Breast epithelium (tissue), 3 donors: ENCODE data around the gene HMHB1.

Experiments
- POLR2A ChIP-seq: fragments of 450-650 bp; IDR thresholded peaks from one replicate; pipeline ENCODE4 v1.6.1; 2016; ENCODE audit warnings: antibody characterized with exemption, mild to moderate bottlenecking, moderate library complexity
- POLR2AphosphoS5 ChIP-seq, 3 donors: sonication (generic); formaldehyde crosslinking; IDR thresholded peaks; one replicate each; pipeline ENCODE4 v1.6.1; 2017; ENCODE audit warnings: antibody characterized with exemption in 3 of 3
- TF ChIP-seq, protein P1 (sequence below), 3 donors: fragments of 450-650 bp; IDR thresholded peaks; one replicate each; pipeline ENCODE4 v1.5.1; 2016 to 2017; ENCODE audit warnings: antibody characterized with exemption in 3 of 3, mild to moderate bottlenecking in 3 of 3, moderate library complexity in 3 of 3

GRCh38 chr5:143769026-143769786 lies 42.8 kb upstream of the HMHB1 start:
- TF ChIP-seq, protein P1, sequence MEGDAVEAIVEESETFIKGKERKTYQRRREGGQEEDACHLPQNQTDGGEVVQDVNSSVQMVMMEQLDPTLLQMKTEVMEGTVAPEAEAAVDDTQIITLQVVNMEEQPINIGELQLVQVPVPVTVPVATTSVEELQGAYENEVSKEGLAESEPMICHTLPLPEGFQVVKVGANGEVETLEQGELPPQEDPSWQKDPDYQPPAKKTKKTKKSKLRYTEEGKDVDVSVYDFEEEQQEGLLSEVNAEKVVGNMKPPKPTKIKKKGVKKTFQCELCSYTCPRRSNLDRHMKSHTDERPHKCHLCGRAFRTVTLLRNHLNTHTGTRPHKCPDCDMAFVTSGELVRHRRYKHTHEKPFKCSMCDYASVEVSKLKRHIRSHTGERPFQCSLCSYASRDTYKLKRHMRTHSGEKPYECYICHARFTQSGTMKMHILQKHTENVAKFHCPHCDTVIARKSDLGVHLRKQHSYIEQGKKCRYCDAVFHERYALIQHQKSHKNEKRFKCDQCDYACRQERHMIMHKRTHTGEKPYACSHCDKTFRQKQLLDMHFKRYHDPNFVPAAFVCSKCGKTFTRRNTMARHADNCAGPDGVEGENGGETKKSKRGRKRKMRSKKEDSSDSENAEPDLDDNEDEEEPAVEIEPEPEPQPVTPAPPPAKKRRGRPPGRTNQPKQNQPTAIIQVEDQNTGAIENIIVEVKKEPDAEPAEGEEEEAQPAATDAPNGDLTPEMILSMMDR (IDR thresholded peaks at IDR 0.05) = no peak
- TF ChIP-seq POLR2AphosphoS5 (IDR thresholded peaks at IDR 0.05) = no peak
- TF ChIP-seq POLR2A = no peak
